Mucosa of stomach (tissue), 1 donor: ENCODE measurements around the gene DRAXIN.

ENCODE experiments used
- H3K27me3 ChIP-seq: one replicate; pipeline ENCODE4 v1.7.0; 2013; ENCODE audit warnings: mild to moderate bottlenecking, low read length; ENCODE audit not compliant: control insufficient read depth, insufficient read depth
- H3K36me3 ChIP-seq: one replicate; pipeline ENCODE4 v1.7.0; 2013; ENCODE audit warnings: low read length; ENCODE audit not compliant: control insufficient read depth, insufficient read depth
- H3K4me1 ChIP-seq: one replicate; pipeline ENCODE4 v1.7.0; 2013; ENCODE audit warnings: mild to moderate bottlenecking, low read length; ENCODE audit not compliant: control insufficient read depth, insufficient read depth
- H3K4me3 ChIP-seq: one replicate; pipeline ENCODE4 v1.7.0; 2013; ENCODE audit warnings: low read length
- H3K9ac ChIP-seq: one replicate; pipeline ENCODE4 v1.7.0; 2013; ENCODE audit warnings: mild to moderate bottlenecking, low read length, moderate library complexity
- H3K9me3 ChIP-seq: one replicate; pipeline ENCODE4 v1.7.0; 2013; ENCODE audit warnings: mild to moderate bottlenecking, low read length, moderate library complexity; ENCODE audit not compliant: control insufficient read depth
- donor health status: Pancreatic carcinoma.

The DRAXIN gene

GRCh38 chr1:11752359-11753088, 61.0 kb downstream of the DRAXIN start:
- Histone ChIP-seq H3K4me3 (no peak overlapping the region), H3K9ac (no peak overlapping the region), H3K36me3 (no peaks in the 10 kb centered on the region), H3K27me3 (no peaks in the 10 kb centered on the region), H3K4me1 (no peaks in the 10 kb centered on the region), H3K9me3 (no peaks in the 10 kb centered on the region)

GRCh38 chr1:11753555-11754208, 62.2 kb downstream of the DRAXIN start:
- Histone ChIP-seq H3K36me3 (no peaks in the 10 kb centered on the region), H3K9me3 (no peaks in the 10 kb centered on the region), H3K4me3 (no peak overlapping the region), H3K9ac (no peak overlapping the region), H3K4me1 (no peaks in the 10 kb centered on the region), H3K27me3 (no peaks in the 10 kb centered on the region)

- Histone ChIP-seq H3K9ac (no peak overlapping the region), H3K27me3 (peaks cover 11% of the 10 kb centered on the region), H3K9me3 (no peaks in the 10 kb centered on the region), H3K36me3 (no peaks in the 10 kb centered on the region), H3K4me1 (peaks cover 2% of the 10 kb centered on the region), H3K4me3 (no peak overlapping the region)
These were observed 65.5 kb downstream of the DRAXIN start for GRCh38 chr1:11757047-11757446.

- Histone ChIP-seq H3K4me3 (no peak overlapping the region), H3K9ac (no peak overlapping the region), H3K9me3 (no peaks in the 10 kb centered on the region), H3K4me1 (peaks cover 4% of the 10 kb centered on the region), H3K27me3 (peaks cover 19% of the 10 kb centered on the region), H3K36me3 (no peaks in the 10 kb centered on the region)
These were observed 68.3 kb downstream of the DRAXIN start for GRCh38 chr1:11759791-11760190.

GRCh38 chr1:11761285-11761684, 69.8 kb downstream of the DRAXIN start:
- H3K27me3 ChIP-seq, result peaks cover 21% of the 10 kb centered on the region
- no peak overlapping the region for H3K9ac ChIP-seq

GRCh38 chr1:11761988-11762406, 70.5 kb downstream of the DRAXIN start, which contains the start of gene C1orf167:
C1orf167 (plus strand) TSS chr1:11762193; CDS start chr1:11764401, 2,208 bp downstream.
- no peak within 1 kb of the TSS for H3K4me3 ChIP-seq
- H3K36me3 ChIP-seq, result no peaks in the 10 kb centered on the region
- peaks cover 23% of the 10 kb centered on the region for H3K27me3 ChIP-seq
- H3K9ac ChIP-seq, result no peak within 1 kb of the TSS
- no peaks in the 10 kb centered on the region for H3K9me3 ChIP-seq
- peaks cover 4% of the 10 kb centered on the region for H3K4me1 ChIP-seq

More at GRCh38 chr1:11761285-11761684, 69.8 kb downstream of the DRAXIN start:
- no peak overlapping the region for H3K4me3 ChIP-seq
- H3K9me3 ChIP-seq, result no peaks in the 10 kb centered on the region
- H3K4me1 ChIP-seq, result peaks cover 4% of the 10 kb centered on the region
- H3K36me3 ChIP-seq, result no peaks in the 10 kb centered on the region

GRCh38 chr1:11764115-11764514, 72.6 kb downstream of the DRAXIN start:
- Histone ChIP-seq H3K4me3 (no peak overlapping the region), H3K9me3 (no peaks in the 10 kb centered on the region), H3K36me3 (no peaks in the 10 kb centered on the region), H3K9ac (no peak overlapping the region), H3K27me3 (peaks cover 23% of the 10 kb centered on the region), H3K4me1 (peaks cover 4% of the 10 kb centered on the region)

GRCh38 chr1:11764519-11764918, 73.0 kb downstream of the DRAXIN start:
- no peak overlapping the region for H3K9ac ChIP-seq

GRCh38 chr1:11765661-11766428, 74.3 kb downstream of the DRAXIN start:
- no peak overlapping the region for H3K9ac ChIP-seq
- H3K4me3 ChIP-seq, result no peak overlapping the region
- peaks cover 4% of the 10 kb centered on the region for H3K4me1 ChIP-seq
- H3K27me3 ChIP-seq, result peaks cover 20% of the 10 kb centered on the region
- no peaks in the 10 kb centered on the region for H3K9me3 ChIP-seq
- H3K36me3 ChIP-seq, result no peaks in the 10 kb centered on the region

More at GRCh38 chr1:11764519-11764918, 73.0 kb downstream of the DRAXIN start:
- no peaks in the 10 kb centered on the region for H3K9me3 ChIP-seq
- H3K36me3 ChIP-seq, result no peaks in the 10 kb centered on the region
- peaks cover 4% of the 10 kb centered on the region for H3K4me1 ChIP-seq
- no peak overlapping the region for H3K4me3 ChIP-seq
- peaks cover 23% of the 10 kb centered on the region for H3K27me3 ChIP-seq

- no peak overlapping the region for H3K4me3 ChIP-seq
- peaks cover 4% of the 10 kb centered on the region for H3K4me1 ChIP-seq
- no peaks in the 10 kb centered on the region for H3K36me3 ChIP-seq
- H3K9ac ChIP-seq, result no peak overlapping the region
- no peaks in the 10 kb centered on the region for H3K9me3 ChIP-seq
- H3K27me3 ChIP-seq, result peaks cover 18% of the 10 kb centered on the region
These were observed 74.9 kb downstream of the DRAXIN start for GRCh38 chr1:11766429-11766776.

GRCh38 chr1:11767922-11768704, 76.6 kb downstream of the DRAXIN start:
- no peaks in the 10 kb centered on the region for H3K36me3 ChIP-seq
- no peaks in the 10 kb centered on the region for H3K9me3 ChIP-seq
- H3K4me1 ChIP-seq, result no peaks in the 10 kb centered on the region
- H3K9ac ChIP-seq, result no peak overlapping the region
- H3K4me3 ChIP-seq, result no peak overlapping the region
- H3K27me3 ChIP-seq, result peaks cover 6% of the 10 kb centered on the region
